Body of pancreas (tissue), 4 donors: ENCODE data around the gene PRDM16.

Experiments
- CTCF ChIP-seq, 7 experiments: fragments of 450-650 bp in 4 of 7; fragments of 200-600 bp in 3 of 7; sonication (generic) in 3 of 7; IDR thresholded peaks; one replicate each; pipeline ENCODE4 v1.5.1; 2016 to 2019; ENCODE audit warnings: antibody characterized with exemption in 7 of 7
- POLR2A ChIP-seq, 3 donors: fragments of 450-650 bp; IDR thresholded peaks; one replicate each; pipeline ENCODE4 v1.6.1; 2016; ENCODE audit warnings: antibody characterized with exemption in 3 of 3, mild to moderate bottlenecking in 2 of 3

- TF ChIP-seq CTCF (IDR thresholded peaks at IDR 0.05), result no peak
- no peak for TF ChIP-seq POLR2A (IDR thresholded peaks at IDR 0.05)
Observed at GRCh38 chr1:3208819-3209200, 139.8 kb downstream of the PRDM16 start.
